ENCODE results near the gene NOM1. TPM values are rescaled to one million over a fixed set of nuclear protein-coding genes. Genes with fewer than 3 reads are reported as not detected.

Gene NOM1
- total RNA-seq, 1 experiment from 2014 or later = 35.4 TPM

- TF ChIP-seq CBX3 (IDR thresholded peaks at IDR 0.05; ENCODE audit: low read depth) (no peak), SP1 (IDR thresholded peaks at IDR 0.05; ENCODE audit: low read depth) (no peak), ELF1 (IDR thresholded peaks at IDR 0.05; ENCODE audit: borderline replicate concordance, low read depth) (no peak)
These were observed 13.4 kb downstream of the NOM1 start (continued) for GRCh38 chr7:156962897-156963296.

GRCh38 chr7:156963472-156963871, 14.0 kb downstream of the NOM1 start:
- Histone ChIP-seq H4K20me1 (ENCODE audit: insufficient read depth) (no peaks in the 10 kb centered on the region), H3K27me3 (ENCODE audit: insufficient read depth, low read length) (no peaks in the 10 kb centered on the region), H3K27ac (ENCODE audit: low read depth, low read length) (no peak overlapping the region), H3K9me2 (ENCODE audit: insufficient read depth) (no peaks in the 10 kb centered on the region), H3K9me3 (ENCODE audit: control insufficient read depth in 1 of 2, insufficient read depth in 1 of 2, low read depth in 1 of 2, low read length in 2 of 2) (no peaks in the 10 kb centered on the region), H3K36me3 (ENCODE audit: control insufficient read depth in 1 of 2, insufficient read depth in 2 of 2, low read length in 2 of 2) (peaks cover 71 to 75% of the 10 kb centered on the region in 2 experiments; a peak in 3 of 4 replicates), H3K9ac (ENCODE audit: low read length) (no peak overlapping the region), H3K4me3 (replicated peaks in 1 of 2; ENCODE audit: low read depth in 1 of 2, low read length in 2 of 2) (no peak overlapping the region), H3K79me2 (ENCODE audit: insufficient read depth, low read length) (peaks cover 51% of the 10 kb centered on the region), H3K4me1 (ENCODE audit: control insufficient read depth in 1 of 2, insufficient read depth in 2 of 2, low read length in 2 of 2) (no peaks in the 10 kb centered on the region), H2AFZ (ENCODE audit: low read depth, low read length, poor library complexity, severe bottlenecking) (no peak overlapping the region), H3K4me2 (ENCODE audit: low read length) (no peak overlapping the region)
- ATAC-seq (no peak), DNase-seq (ENCODE audit: low read depth, low spot score) (no peak)
- ChIA-PET CTCF (no interaction called here), RAD21 (ENCODE audit: low non-redundant PET in 1 of 2, low total read pairs in 2 of 2, uncharacterized antibody in 2 of 2, unreplicated experiment in 2 of 2) (no interaction called here), POLR2A (no interaction called here)
- TF ChIP-seq JUND (IDR thresholded peaks at IDR 0.05) (no peak), SRF (IDR thresholded peaks at IDR 0.05; ENCODE audit: low read depth) (no peak), TCF7L2 (IDR thresholded peaks at IDR 0.05; ENCODE audit: borderline replicate concordance, extremely low read depth, insufficient read depth, insufficient read length) (no peak), MAX (IDR thresholded peaks at IDR 0.05) (no peak), ATF3 (IDR thresholded peaks at IDR 0.05) (no peak), CEBPB (IDR thresholded peaks at IDR 0.05; ENCODE audit: low read depth) (no peak), RAD21 (IDR thresholded peaks at IDR 0.05; ENCODE audit: low read depth) (no peak), ZFX (IDR thresholded peaks at IDR 0.05) (no peak), EGR1 (IDR thresholded peaks at IDR 0.05; ENCODE audit: low read depth) (no peak)
- intact Hi-C loops (cut with micrococcal nuclease) = no loop called here
- BruUV-seq (replicated peaks) = no TSS peak

All from HCT116 (cell line).